ENCODE data around the gene RPL9. TPM values are rescaled to one million over a fixed set of nuclear protein-coding genes. Genes with fewer than 3 reads are reported as not detected.

RPL9 gene
- total and polyA plus RNA-seq, 2 of the 4 experiments (the other 2 are of a cell fraction): 1,627 to 1,905 TPM

DNA sequence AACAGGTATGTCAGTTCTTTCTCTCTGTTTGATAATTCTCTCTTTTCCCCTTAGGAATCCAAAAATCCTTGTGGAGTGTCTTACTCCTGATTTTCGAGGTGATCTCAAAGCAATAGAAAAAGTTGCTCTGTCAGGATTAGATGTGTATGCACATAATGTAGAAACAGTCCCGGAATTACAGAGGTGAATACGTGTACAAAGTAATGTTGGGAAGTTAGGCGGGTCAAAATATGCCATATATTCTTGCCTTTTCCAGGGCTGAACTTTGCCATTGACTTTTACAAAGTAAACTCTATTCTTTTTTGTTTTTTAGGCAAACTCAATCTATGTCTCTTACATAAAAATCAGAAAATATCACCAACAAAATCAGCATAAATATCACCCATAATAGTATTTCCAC lies 8.7 kb upstream of the RPL9 start:
- Histone ChIP-seq H3K27me3 (ENCODE audit: control insufficient read depth, insufficient read depth, low read length) (no peaks in the 10 kb centered on the region), H3K14ac (replicated peaks; ENCODE audit: low read depth, low read length) (no peak overlapping the region), H3K79me1 (ENCODE audit: low read depth in 1 of 2, low read length in 2 of 2) (peaks cover 4 to 9% of the 10 kb centered on the region in 2 experiments; a peak in 2 of 4 replicates), H3K4ac (ENCODE audit: low read depth, low read length) (no peak overlapping the region), H3K9me1 (ENCODE audit: insufficient read depth, low read length) (no peaks in the 10 kb centered on the region), H2BK15ac (ENCODE audit: low read depth, low read length) (no peak overlapping the region), H4K91ac (ENCODE audit: insufficient read depth, low read depth, low read length) (no peak overlapping the region), H3K36me3 (ENCODE audit: control insufficient read depth, insufficient read depth, low read length) (peaks cover 2% of the 10 kb centered on the region), H2BK120ac (ENCODE audit: low read depth, low read length) (no peak overlapping the region), H3K9ac (ENCODE audit: low read depth, low read length) (no peak overlapping the region), H2AK5ac (ENCODE audit: low read depth, low read length) (no peak overlapping the region), H3K18ac (ENCODE audit: low read depth, low read length) (no peak overlapping the region), H3K4me3 (ENCODE audit: insufficient read depth, low read depth, low read length) (no peak overlapping the region), H2AK9ac (replicated peaks; ENCODE audit: low read depth, low read length, poor library complexity) (no peak overlapping the region), H4K8ac (ENCODE audit: low read depth in 2 of 2, low read length in 2 of 2) (no peak overlapping the region), H2AFZ (replicated peaks; ENCODE audit: low read length, poor library complexity) (no peak overlapping the region), H3K23ac (ENCODE audit: low read depth, low read length) (no peak overlapping the region), H2BK20ac (ENCODE audit: low read depth, low read length) (no peak overlapping the region), H3K4me1 (ENCODE audit: control insufficient read depth, insufficient read depth, low read length) (no peaks in the 10 kb centered on the region), H3K9me3 (ENCODE audit: control insufficient read depth, insufficient read depth, low read length) (no peaks in the 10 kb centered on the region), H2BK5ac (ENCODE audit: low read depth, low read length, poor library complexity, severe bottlenecking) (no peak overlapping the region), H3K27ac (ENCODE audit: insufficient read depth, low read length) (no peak overlapping the region), H4K20me1 (ENCODE audit: insufficient read depth, low read length) (no peaks in the 10 kb centered on the region), H3K4me2 (ENCODE audit: low read depth, low read length) (no peak overlapping the region), H3K56ac (ENCODE audit: extremely low read depth, insufficient read depth, low read length) (no peak overlapping the region), H4K5ac (ENCODE audit: low read depth, low read length) (no peak overlapping the region)
- CTCF ChIA-PET: no interaction called here
- intact Hi-C loops (cut with micrococcal nuclease): no loop called here
- dilution Hi-C loops (cut with HindIII; ENCODE audit: low sequenced_read_pairs, unreplicated experiment): no loop called here
- no CpG with 5 or more reads among the region's 4 CpGs for WGBS, 2 experiments (ENCODE audit: extremely low coverage in 2 of 2, insufficient read length in 1 of 2)
- ATAC-seq (ENCODE audit: low read depth) (no peak), DNase-seq (no peak)
- in situ Hi-C loops (cut with MboI; ENCODE audit: low sequenced_read_pairs): loop anchor here (10.0 kb wide), 1 partner anchor 507 kb away; the partner anchor contains the start of gene PDS5A
- no peak for TF ChIP-seq NFE2L2 (IDR thresholded peaks at IDR 0.05; ENCODE audit: low read depth, low read length)
- TF ChIP-seq RAD21 (IDR thresholded peaks at IDR 0.05; ENCODE audit: low read length): no peak
- no peak for TF ChIP-seq SMC3 (IDR thresholded peaks at IDR 0.05; ENCODE audit: low read depth, low read length)
- no peak for TF ChIP-seq CEBPB (IDR thresholded peaks at IDR 0.05; ENCODE audit: low read depth, low read length)
- BruUV-seq (replicated peaks): no TSS peak
- POLR2A ChIA-PET (ENCODE audit: unreplicated experiment): no interaction called here
